HG02970 (cell line): Measurements from ENCODE around the gene UCP3.

Experiments
- ATAC-seq: cut with Tn5 transposase; IDR thresholded peaks from one replicate; pipeline ENCODE4 v1.9.1; 2021; ENCODE audit warnings: mild to moderate bottlenecking, moderate library complexity, moderate number of reproducible peaks; ENCODE audit not compliant: unreplicated experiment, low FRiP score

UCP3 gene

DNA sequence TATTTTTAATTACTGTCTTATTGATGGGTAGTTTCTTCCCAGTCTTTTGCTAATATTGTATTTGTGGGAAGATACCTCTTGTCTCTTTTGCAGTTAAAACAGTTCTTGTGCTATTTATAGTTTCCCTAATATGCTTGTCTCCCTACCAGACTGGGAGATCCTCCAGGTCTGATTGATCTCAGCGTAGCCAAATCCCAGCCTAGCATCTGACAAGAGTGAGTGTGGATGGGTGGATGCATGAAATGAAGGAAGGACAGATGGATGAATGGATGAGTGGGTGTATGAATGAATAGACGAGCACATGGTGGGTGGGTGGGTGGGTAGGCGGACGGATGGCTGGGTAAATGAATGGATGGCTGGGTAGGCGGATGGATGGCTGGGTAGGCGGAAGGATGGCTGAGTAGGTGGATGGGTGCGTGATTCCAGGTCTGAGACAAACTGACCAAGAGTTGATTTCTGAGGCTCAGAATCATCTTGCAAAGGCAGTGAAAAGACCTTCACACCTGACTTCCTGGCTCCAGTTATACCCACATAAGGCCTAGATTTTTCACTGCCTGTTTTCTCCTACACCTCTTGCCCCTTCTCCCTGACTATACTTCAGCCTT is 46.7 kb downstream of the UCP3 start:
- ATAC-seq = no peak

DNA sequence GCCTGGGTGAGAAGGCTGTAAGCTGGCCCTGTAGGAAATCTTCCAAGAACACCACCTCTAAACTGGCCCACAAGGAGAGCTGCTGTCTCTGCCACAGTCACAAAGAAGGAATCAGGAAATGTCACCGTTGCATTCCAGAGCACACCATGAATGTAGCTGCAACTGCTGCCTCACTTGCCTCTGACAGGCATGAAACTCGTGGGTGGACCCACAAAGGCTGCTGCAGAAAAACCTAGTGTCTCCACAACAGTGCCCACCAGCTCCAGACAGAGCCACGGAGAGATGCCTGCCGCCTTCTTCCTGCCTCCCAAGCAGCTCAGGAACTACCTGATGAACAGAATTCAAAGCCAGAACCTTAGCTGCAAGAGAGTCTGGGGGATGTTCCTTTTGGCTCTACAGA is 47.6 kb downstream of the UCP3 start:
- ATAC-seq = no peak

DNA sequence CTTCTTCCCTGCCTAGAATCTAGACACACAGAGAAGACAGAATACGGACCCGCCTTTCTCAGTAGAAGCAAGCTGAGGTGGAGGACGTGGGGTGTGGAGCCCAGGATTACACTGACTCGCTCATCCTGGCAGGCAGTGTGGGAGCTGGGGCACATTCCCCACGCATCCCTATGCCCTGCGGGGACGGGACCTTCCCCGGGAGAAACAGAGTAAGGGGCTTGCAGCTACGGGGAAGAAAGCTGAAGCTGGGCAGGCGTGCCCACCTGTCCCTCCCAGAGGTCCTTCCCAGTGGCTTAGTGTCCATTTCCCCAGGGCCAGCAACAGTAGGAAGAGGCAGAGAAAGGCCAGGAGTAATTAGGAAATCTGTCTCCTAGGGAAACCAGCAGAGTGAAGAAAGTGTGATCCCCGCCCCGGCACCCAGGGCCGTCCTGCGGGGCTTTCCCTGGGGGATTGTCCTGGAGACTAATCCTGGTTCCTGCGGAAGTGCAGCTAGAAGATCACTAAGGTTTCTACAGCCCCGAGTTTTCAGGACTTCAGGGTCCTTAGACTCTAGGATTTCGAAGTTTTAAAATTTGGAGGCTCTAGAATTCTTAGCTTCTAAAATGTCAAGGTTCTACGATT is 50.3 kb downstream of the UCP3 start:
- no peak for ATAC-seq

DNA sequence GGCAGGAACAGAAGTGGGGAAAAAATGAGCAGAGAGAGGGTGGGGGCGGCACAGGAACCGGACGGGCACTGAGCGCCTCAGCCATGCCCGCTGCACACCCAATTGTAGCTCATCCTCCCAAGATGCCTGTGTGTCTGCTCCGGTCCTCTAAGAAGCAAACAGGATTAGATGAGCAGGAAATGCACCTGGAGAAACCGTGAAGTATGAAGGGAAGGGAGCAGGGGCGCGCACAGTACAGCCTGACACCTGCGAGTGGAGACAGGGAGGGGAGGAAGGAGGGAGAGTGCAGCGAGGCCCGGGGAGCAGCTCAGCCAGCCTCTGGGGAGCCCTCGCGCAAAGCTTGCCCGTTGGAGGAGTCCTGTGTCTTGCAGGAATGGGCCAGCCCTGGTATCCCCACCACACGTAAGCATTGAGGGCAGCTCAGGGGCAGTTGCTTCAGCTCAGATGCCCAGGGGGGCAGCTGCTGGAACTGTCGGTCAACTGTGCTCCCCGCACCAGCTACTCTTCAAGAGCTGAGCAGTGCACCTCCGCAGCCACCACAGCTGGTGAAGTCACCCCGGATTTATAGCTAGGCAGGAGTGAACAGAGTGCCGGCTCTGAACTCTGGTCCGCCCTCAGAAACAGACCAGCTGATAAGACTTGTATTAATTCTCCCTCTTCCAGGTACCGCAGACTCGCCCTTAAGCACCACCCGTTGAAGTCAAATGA is 51.1 kb downstream of the UCP3 start:
- no peak for ATAC-seq

DNA sequence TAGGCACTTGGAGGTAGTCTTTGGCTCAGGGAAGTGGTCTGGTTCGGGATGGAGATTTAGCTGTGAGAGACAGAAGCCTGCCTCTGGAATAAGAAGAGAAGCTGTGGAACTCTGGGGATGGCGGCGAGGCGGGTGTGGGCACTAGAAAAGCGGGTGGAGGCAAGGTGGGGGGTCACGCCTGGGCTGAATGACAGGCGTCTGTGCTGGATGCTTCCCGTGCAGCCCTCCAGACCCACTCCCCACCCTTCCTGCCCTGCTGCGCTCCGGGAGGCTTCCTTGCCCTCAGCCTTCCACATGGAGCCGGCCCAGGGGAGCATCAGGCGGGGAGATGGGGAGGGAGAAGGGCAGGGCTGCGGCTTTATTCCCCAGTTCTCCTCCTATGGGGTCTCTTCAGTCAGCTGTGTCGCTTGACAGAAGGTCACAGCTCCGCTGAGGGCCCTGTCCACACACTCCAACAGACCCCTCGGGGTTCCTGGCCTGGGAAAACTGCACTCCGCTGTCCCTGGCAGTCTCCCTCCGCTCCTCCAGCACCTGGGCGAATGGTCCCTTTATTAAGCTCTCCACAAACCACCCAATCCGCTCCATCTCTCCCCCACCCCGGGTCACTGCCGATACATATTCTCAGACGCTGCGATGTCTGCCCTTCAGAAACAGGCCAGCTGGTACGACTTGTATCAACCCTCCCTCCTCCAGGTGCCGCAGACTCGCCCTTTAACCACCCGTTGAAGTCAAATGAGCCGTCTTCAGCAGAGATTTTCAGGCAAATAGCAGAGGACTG is 51.8 kb downstream of the UCP3 start:
- no peak for ATAC-seq

DNA sequence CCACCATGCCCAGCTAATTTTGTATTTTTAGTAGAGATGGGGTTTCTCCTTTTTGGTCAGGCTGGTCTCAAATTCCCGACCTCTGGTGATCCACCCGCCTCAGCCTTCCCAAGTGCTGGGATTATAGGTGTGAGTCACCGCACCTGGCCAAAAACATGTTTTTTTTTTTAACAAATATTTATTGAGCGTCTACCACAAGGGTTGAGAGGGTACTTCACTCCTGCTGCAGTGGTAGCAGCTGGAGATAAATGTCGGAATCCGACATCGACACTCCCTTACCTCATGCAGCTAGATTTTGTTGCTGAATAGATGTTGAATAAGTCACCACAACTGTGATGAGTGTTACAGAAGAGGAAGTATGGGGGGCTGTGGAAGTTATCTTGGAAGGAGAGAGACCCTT is 57.1 kb downstream of the UCP3 start:
- ATAC-seq = no peak

DNA sequence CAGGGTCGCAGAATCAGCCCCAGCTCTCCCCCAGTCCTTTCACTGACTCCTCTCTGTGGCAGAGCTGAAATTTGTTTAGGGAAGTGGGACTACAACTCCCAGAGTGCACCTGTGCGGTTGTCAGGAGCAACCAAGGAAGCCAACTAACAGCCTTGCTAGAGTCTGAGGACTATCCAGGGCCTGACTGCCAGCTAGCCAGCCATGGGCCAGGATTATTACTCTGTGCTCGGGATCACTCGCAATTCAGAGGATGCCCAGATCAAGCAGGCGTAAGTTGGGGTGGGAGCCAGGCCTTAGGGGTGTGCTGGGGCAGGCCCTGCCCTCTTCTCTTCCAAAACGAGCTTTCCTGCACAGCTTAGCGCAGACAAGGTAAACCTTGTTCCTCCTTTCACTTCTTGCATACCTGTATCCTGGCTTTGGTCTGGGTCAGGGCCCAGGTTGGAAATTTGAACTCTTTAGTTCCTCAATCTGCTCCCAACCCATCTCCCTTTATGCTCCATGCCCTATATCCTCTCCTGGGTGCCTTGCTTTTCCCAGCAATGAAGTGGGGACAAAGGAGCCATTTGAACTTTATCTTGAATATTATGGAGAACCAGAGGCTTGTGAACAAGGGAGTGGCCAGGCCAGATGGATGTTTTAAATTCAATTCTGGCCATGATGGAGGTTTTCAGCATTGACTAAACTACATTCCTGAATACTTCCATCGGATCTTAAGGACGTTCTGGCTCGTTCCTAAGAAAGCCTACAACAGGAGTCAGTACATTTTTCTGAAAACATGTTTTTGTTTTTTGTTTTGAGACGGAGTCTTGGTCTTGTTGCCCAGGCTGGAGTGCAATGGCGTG is 57.8 kb downstream of the UCP3 start, which contains the start of gene DNAJB13:
DNAJB13 (plus strand) TSS at position 158 of the 842 bp plus-strand sequence; CDS start at position 202, 44 bp downstream.
- peak; percentile 62 for ATAC-seq
